ENCODE results near the gene RBMS3.
"Not testable (repeated sequence)": the region's sequence is repeated elsewhere in the genome, so short reads cannot be mapped to it uniquely, and the experiment has no call there.

The RBMS3 gene

DNA sequence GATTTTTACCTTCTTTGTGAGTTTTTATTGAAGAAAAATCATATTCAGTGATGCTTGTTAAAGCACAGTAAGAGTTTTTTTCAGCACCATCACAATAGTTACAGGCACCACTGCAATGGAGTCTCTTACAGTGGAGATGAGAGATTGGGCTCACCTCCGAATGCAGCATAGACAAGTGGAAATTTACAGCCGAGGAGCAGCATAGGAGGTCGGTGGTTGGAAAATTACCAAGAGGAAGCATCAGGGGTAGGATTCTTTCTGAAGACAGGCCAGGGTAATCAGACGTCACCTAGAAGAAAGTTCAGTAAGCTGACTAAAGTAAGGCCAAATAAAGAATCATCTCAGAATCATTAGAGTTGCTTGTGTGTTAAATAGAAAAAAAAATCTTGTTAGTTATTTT is 491.6 kb downstream of the RBMS3 start:
- no peak for DNase-seq (ENCODE audit: low read depth, low spot score)

GRCh38 chr3:29773481-29773880 is 492.6 kb downstream of the RBMS3 start:
- no peak for DNase-seq (ENCODE audit: low read depth, low spot score)

GRCh38 chr3:29775340-29775739 is 494.5 kb downstream of the RBMS3 start:
- DNase-seq (ENCODE audit: low read depth, low spot score) = no peak

DNA sequence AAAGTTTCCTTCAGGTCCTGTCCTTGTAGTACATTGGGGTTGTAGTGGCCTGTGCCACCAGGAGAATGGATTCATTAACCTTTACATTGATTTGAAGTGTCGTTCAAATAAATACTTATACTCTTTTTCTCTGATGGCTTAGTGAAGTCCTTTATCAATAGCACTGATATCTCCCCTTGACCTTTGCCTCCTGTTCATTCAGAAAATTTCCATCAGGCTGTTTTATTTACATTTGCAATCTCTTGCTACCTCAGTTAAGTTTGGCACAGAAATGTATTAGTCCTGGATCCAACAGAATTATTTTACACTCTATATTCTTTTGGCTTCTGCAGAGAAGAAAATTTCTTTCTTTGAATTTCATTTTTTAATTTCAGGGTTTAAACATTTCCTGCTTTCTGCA is 497.0 kb downstream of the RBMS3 start:
- DNase-seq (ENCODE audit: low read depth, low spot score) = no peak

- no peak for DNase-seq (ENCODE audit: low read depth, low spot score)
Measured at GRCh38 chr3:29789686-29790085, 508.8 kb downstream of the RBMS3 start.

DNA sequence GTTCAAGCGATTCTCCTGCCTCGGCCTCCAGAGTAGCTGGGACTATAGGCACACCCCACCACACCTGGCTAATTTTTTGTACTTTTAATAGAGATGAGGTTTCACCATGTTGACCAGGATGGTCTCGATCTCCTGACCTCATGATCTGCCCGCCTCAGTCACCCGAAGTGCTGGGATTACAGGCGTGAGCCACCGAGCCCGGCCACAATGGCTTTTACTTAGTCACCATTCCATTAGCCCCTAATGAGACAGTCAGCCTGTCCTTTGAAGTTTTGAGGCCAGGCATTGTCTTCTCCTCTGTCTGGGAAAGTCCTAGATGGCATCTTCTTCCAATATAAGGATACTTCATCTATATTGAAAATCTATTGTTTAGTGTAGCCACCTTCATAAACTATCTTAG is 515.9 kb downstream of the RBMS3 start:
- no peak for DNase-seq (ENCODE audit: low read depth, low spot score)

- no peak for DNase-seq (ENCODE audit: low read depth, low spot score)
Measured at GRCh38 chr3:29802057-29802456, 521.2 kb downstream of the RBMS3 start.

DNA sequence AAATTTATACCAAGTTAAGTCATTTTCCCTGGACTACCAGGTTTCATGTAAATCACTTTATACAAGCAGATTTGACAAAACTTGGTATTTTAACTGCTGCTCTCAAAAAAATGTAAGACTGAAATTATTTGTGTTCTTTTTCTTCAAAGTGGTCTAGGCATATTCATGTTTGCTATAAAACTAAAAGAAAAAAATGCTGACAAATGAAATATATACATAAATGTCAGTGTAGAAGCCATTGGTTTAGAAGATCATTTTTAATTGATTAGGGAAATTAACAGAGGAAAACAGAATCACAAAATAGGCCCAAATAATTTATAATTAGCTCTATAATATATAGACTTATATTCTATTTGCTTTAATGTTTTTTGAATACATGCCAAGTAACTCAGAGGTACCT is 523.2 kb downstream of the RBMS3 start:
- DNase-seq (ENCODE audit: low read depth, low spot score) = no peak

GRCh38 chr3:29805757-29806156 is 524.9 kb downstream of the RBMS3 start:
- no peak for DNase-seq (ENCODE audit: low read depth, low spot score)

DNA sequence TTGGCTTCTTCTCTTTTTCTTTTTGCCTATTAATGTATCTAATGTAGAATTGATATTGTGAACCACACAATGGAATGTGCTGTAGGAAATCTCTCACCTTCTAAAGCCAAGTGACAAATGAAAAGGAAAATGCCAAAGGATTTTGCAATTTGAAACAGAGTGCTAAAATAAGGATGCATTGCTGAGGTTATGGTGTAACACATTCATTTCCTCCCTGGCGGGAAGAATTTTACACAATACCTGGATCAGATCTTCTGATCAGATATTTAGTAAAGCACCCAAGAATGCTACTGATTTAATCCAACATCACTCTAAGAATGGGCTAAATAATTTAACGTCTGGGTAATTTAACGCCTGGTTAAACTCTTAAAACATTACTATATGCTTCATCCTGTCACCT is 527.5 kb downstream of the RBMS3 start:
- DNase-seq (ENCODE audit: low read depth, low spot score) = not testable (repeated sequence)

DNA sequence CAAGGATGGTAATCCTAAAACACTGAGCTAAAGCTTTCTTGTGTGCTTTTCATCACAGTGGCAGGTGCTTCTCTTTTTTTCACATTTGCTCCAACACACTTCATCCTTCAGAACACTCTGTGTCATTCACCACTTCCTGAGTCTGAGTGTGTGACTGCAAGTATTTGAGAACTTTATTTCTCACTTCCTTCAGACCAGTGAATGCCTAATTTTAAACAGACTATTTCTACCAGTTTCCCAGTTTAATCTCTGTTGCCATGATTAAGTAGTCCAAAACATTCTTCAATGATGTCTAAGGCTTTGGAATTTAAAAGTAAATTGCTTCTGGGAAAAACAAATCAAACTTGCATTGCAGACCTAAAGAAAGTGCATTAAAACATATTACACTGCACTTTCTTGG is 541.2 kb downstream of the RBMS3 start:
- no peak for DNase-seq (ENCODE audit: low read depth, low spot score)

DNA sequence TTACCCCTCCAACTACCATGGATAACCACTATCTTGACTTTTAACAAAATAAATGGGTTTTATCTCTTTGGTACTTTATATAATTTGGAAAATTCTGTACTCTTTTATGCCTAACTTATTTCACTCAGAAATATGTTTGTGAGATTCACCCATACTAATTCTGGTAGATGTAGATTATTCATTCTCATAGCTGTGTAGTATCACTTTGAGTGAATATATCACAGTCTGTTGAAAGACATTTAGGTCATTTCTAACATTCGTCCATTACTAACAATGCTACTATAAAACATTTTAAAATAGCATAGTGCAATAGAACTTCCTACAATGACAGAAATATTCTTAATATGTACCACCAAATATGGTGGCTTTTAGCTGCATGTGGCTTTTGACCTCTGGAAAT is 542.4 kb downstream of the RBMS3 start:
- DNase-seq (ENCODE audit: low read depth, low spot score) = no peak

DNA sequence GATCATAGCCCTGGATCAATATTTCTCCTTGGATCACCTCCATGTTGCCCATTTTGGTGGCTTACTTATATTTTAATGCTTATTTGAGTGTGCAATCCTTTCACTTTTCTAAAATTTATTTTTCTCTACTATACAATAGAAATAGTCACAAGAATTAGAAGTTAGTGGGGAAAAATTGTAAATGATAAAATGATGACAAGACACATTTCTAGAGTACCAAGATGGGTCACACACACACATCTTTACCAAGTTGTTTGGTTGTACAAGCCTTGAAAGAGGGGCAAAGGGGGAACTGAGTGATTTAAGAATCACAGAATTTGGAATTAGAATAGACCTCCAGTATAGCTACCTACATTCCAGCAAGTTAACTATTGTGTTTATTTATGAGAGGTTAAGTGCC is 545.8 kb downstream of the RBMS3 start:
- DNase-seq (ENCODE audit: low read depth, low spot score) = no peak

- DNase-seq (ENCODE audit: low read depth, low spot score) = no peak
Measured at GRCh38 chr3:29827756-29828155, 546.9 kb downstream of the RBMS3 start.

- DNase-seq (ENCODE audit: low read depth, low spot score) = no peak
Measured at GRCh38 chr3:29829340-29829739, 548.5 kb downstream of the RBMS3 start.

DNA sequence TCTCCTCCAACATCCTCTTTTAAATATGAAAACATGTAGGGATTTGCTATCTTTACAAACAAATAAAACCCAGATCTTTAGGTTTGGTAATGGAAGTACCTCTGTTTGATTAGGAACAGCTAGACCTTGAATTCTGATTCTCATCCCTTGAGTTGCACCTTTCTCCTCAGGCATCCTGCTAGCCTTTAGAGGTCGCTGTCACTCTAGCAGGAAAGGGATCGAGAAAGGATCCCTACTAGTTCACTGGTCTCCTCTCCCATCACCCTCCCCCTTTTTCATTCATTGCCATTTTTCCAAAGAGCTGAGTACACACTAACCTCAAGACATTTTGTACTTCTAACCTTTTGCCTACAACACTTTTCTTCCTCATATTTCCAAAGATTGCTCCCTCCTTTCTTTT is 569.8 kb downstream of the RBMS3 start:
- DNase-seq (ENCODE audit: low read depth, low spot score) = no peak

GRCh38 chr3:29852767-29853166 is 571.9 kb downstream of the RBMS3 start:
- DNase-seq (ENCODE audit: low read depth, low spot score) = no peak

- peak; percentile 55 for DNase-seq (ENCODE audit: low read depth, low spot score)
Measured at GRCh38 chr3:29853841-29854397, 573.0 kb downstream of the RBMS3 start.

GRCh38 chr3:29854821-29855220 is 574.0 kb downstream of the RBMS3 start:
- DNase-seq (ENCODE audit: low read depth, low spot score) = no peak

DNA sequence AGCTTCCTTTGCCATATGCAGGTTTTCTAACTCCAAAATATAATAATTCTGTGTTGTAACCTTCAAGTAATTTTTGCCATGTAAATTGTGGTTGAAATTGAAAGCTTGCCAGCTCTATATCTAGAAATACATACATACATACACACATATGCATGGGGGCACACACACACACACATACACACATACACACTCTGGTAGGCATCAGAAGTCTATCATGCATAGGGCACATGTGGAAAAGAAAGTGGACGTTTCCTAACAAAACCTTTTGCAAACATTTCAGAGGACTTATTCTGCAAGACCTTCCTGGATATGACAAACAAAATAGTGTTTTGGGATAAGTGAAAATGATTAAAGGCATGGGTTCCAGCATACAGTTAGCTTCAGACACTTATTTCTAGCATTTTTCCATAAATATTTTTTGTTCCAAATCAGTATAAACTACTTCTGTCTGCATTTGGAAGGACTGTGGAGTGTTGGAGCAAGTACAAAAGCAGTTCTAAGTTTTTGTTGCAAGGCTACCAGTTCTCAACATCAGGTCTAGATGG is 578.9 kb downstream of the RBMS3 start:
- DNase-seq (ENCODE audit: low read depth, low spot score) = no peak

DNA sequence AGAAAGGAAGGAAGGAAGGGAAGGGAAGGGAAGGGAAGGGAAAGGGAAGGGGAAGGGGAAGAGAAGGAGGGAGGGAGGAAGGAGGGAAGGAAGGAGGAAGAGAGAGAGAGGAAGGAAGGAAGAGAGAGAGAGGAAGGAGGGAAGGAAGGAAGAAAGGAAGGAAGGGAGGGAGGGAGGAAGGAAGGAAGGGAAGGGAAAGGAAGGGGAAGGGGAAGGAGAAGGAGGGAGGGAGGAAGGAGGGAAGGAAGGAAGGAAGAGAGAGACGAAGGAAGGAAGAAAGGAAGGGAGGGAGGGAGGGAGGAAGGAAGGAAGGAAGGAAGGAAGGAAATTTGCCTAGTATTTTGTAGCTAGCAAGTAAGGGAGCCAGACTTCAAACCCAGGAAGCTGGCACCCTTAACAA is 583.9 kb downstream of the RBMS3 start:
- no peak for DNase-seq (ENCODE audit: low read depth, low spot score)

DNA sequence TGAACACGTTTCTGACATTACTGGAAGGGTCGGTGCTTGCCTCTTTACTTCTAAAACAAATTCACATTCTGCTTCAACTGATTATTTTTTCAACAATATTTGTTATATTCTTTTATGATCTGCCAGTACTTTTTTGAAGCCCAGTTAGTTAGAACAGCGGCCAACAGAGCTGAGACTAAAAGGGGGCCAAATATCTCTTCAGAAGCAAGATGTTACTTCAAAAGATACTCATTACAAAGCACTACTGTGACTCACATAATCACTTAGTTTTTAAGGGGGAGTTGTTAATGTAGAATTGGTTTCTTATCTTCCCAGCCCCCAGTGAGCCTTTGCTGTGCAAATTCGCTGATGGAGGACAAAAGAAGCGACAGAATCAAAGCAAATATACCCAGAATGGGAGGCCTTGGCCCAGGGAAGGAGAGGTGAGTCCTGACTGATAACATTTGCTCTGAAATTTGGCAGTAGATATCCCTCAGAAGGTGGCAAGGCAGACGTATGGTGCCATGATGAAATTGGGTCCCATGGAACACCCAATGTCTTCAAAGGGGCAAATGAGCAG is 587.8 kb downstream of the RBMS3 start:
- no peak for DNase-seq (ENCODE audit: low read depth, low spot score)

DNA sequence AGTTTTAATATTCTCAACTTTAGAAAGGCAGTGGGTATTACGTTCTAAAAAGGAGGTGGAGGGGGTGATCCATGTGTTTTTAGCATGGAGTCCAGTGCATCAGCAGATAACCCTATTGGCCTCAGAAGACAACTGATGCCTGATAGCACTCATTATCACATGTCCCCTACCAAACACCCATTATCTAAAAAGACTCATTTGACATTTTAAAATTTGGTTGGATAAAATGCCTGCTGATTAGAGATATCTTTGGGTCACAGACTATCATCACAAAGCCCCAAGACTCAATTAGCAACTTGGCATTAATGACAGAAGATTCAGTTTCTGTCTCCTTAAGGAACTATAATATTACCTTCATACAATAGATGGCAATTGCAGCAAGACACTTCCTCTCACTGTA is 589.3 kb downstream of the RBMS3 start:
- no peak for DNase-seq (ENCODE audit: low read depth, low spot score)

DNA sequence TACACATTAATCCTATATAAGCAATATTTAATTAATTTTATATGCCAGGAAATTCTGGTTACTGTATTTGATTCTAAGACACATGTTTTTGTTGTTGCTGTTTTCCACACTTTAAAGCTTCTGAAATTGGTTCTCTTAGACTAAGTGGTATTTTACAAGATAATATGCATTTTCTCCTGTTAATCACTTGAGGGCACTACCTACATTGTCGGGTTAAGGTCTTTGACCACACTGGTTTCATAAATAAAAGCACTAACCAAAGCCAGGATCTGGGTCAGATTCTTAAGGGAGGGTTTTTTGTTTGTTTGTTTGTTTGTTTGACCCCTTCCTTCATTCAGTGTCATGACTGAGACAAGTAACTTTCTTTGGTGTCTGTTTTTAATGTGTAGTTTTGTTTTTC is 590.2 kb downstream of the RBMS3 start:
- no peak for DNase-seq (ENCODE audit: low read depth, low spot score)
